ENCODE data around the gene HAGHL.

- TF ChIP-seq EP300 (IDR thresholded peaks at IDR 0.05) (no peak), CTCF (IDR thresholded peaks at IDR 0.05) (no peak), POLR2AphosphoS5 (IDR thresholded peaks at IDR 0.05) (no peak), POLR2A (IDR thresholded peaks at IDR 0.05) (no peak)
Measured at GRCh38 chr16:769184-769784, 42.4 kb downstream of the HAGHL start.
